A549 (cell line): ENCODE results near the gene APBB3. TPM values are rescaled to one million over a fixed set of nuclear protein-coding genes. Genes with fewer than 3 reads are reported as not detected.

Experiments
- ATAC-seq, 2 experiments: fragments of 200-7000 bp in 1 of 2; fragments of >200 bp in 1 of 2; cut with Nextera tagmentation in 1 of 2; cut with Tn5 transposase in 1 of 2; 3 replicates each; pipeline versions ENCODE4 v1.8.0 to v1.9.1; 2018 to 2020; ENCODE audit warnings: mild to moderate bottlenecking in 1 of 2, moderate library complexity in 1 of 2
- CTCF ChIA-PET: fragments of 300-600 bp; sonication (Branson Sonifier 250); formaldehyde crosslinking; extraction: SDS; loops from one replicate; lab custom pipeline; 2021; ENCODE audit warnings: antibody characterized with exemption, inconsistent platforms; lab: Yijun Ruan, JAX
- POLR2A ChIA-PET: fragments of 350-600 bp; formaldehyde crosslinking; extraction: SDS; loops from one replicate; lab custom pipeline; 2021; ENCODE audit warnings: antibody characterized with exemption, inconsistent platforms; lab: Yijun Ruan, JAX
- DNase-seq, 2 experiments: peaks; one replicate each; pipeline versions ENCODE4 v3.0.0 to v3.0.0-alpha.2; 2011 to 2016; ENCODE audit warnings: low read depth in 1 of 2, low spot score in 1 of 2
- FAIRE-seq: peaks from 2 replicates; lab custom pipeline; 2011; peaks lifted over from hg19 to GRCh38; lab: Jason Lieb, UNC
- H3K27ac ChIP-seq, 2 experiments: fragments of >200 bp; sonication (Bioruptor Twin); formaldehyde crosslinking; 3 replicates each; pipeline ENCODE4 v1.5.1; 2016 to 2017
- H3K4me1 ChIP-seq: fragments of >200 bp; sonication (Bioruptor Twin); formaldehyde crosslinking; 3 replicates; pipeline ENCODE4 v1.6.1; 2016
- H3K4me2 ChIP-seq: fragments of >200 bp; sonication (Bioruptor Twin); formaldehyde crosslinking; 3 replicates; pipeline ENCODE4 v1.6.1; 2016
- H3K4me3 ChIP-seq: fragments of >200 bp; sonication (Bioruptor Twin); formaldehyde crosslinking; 3 replicates; pipeline ENCODE4 v1.5.1; 2016
- H3K9me3 ChIP-seq: fragments of >200 bp; sonication (Bioruptor Twin); formaldehyde crosslinking; 3 replicates; pipeline ENCODE4 v1.6.1; 2016
- BHLHE40 ChIP-seq: IDR thresholded peaks from 2 replicates; pipeline ENCODE4 v1.6.1; 2012; ENCODE audit warnings: low read depth, low read length, inconsistent platforms
- CTCF ChIP-seq: fragments of >200 bp; sonication (Bioruptor Twin); formaldehyde crosslinking; IDR thresholded peaks from 3 replicates; pipeline ENCODE4 v1.5.1; 2016
- E2F6 ChIP-seq: IDR thresholded peaks from 2 replicates; pipeline ENCODE4 v1.6.1; 2012; ENCODE audit warnings: low read depth, borderline replicate concordance
- ELK1 ChIP-seq: fragments of 150-350 bp; IDR thresholded peaks from 2 replicates; pipeline ENCODE4 v1.6.1; 2014; ENCODE audit warnings: low read depth, mild to moderate bottlenecking, low read length
- HEYL ChIP-seq: fragments of 250-450 bp; sonication (Bioruptor Pico); IDR thresholded peaks from 2 replicates; pipeline ENCODE4 v1.8.0; 2021; ENCODE audit warnings: mild to moderate bottlenecking, moderate library complexity
- HMGXB4 ChIP-seq: fragments of 250-450 bp; sonication (Bioruptor Pico); IDR thresholded peaks from 2 replicates; pipeline ENCODE4 v1.5.0; 2021; ENCODE audit warnings: mild to moderate bottlenecking, moderate library complexity, borderline replicate concordance
- HOXA7 ChIP-seq: fragments of 250-450 bp; sonication (Bioruptor Pico); IDR thresholded peaks from 2 replicates; pipeline ENCODE4 v1.5.0; 2020; ENCODE audit warnings: mild to moderate bottlenecking, moderate library complexity
- MAFK ChIP-seq: fragments of 450-650 bp; IDR thresholded peaks from 2 replicates; pipeline ENCODE4 v1.6.1; 2014; ENCODE audit not compliant: partially characterized antibody
- MAX ChIP-seq: IDR thresholded peaks from 2 replicates; pipeline ENCODE4 v1.6.1; 2012
- MYC ChIP-seq: IDR thresholded peaks from 2 replicates; pipeline ENCODE4 v1.6.1; 2012; ENCODE audit warnings: mild to moderate bottlenecking, inconsistent platforms, low read length, improper control_type of control experiment, borderline replicate concordance
- NPAS2 ChIP-seq: fragments of 250-450 bp; sonication (Bioruptor Pico); IDR thresholded peaks from 2 replicates; pipeline ENCODE4 v1.8.0; 2022; ENCODE audit warnings: mild to moderate bottlenecking, moderate library complexity, borderline replicate concordance
- NR3C1 ChIP-seq: fragments of >200 bp; sonication (Bioruptor Twin); formaldehyde crosslinking; IDR thresholded peaks from 3 replicates; pipeline ENCODE4 v1.6.1; 2017
- POLR2A ChIP-seq: IDR thresholded peaks from 2 replicates; pipeline ENCODE4 v1.6.1; 2012; ENCODE audit warnings: mild to moderate bottlenecking, low read length
- POLR2AphosphoS2 ChIP-seq: conservative IDR thresholded peaks from 2 replicates; pipeline ENCODE4 v1.6.1; 2012; ENCODE audit warnings: low read length, improper control_type of control experiment, inconsistent platforms
- REST ChIP-seq: fragments of 200-600 bp; sonication (generic); IDR thresholded peaks from 2 replicates; pipeline ENCODE4 v1.6.1; 2016; ENCODE audit warnings: antibody characterized with exemption, mild to moderate bottlenecking, moderate library complexity
- RNF2 ChIP-seq: fragments of 200-600 bp; sonication (generic); IDR thresholded peaks from 2 replicates; pipeline ENCODE4 v1.6.1; 2016; ENCODE audit warnings: low read depth, mild to moderate bottlenecking, antibody characterized with exemption, moderate library complexity, borderline replicate concordance
- SREBF2 ChIP-seq: fragments of 450-650 bp; IDR thresholded peaks from 2 replicates; pipeline ENCODE4 v1.6.1; 2014; ENCODE audit warnings: mild to moderate bottlenecking, moderate library complexity
- ZSCAN20 ChIP-seq: fragments of 250-450 bp; sonication (Bioruptor Pico); IDR thresholded peaks from 2 replicates; pipeline ENCODE4 v1.8.0; 2022; ENCODE audit warnings: mild to moderate bottlenecking, moderate library complexity
- WGBS: methylation state at CpG from one replicate; pipeline ENCODE4 v1.1.6; 2017; ENCODE audit errors: missing lambda C conversion rate; 5-methylcytosine and 5-hydroxymethylcytosine counted together
- polyA plus RNA-seq, 4 experiments: library from polyadenylated mRNA; depleted of rRNA in 3 of 4; stranded (reverse); fragments of >200 nt; fragmentation: RNase III in 1 of 4; extraction: RNeasy Plus Mini Kit Qiagen cat#74134 plus additional on column Dnase treatment in 1 of 4; gene quantifications; 2 replicates in 3 of 4; 3 replicates in 1 of 4; pipeline ENCODE4 v1.2.3, GENCODE V29; 2011 to 2017

Gene APBB3
- polyA plus RNA-seq, 2 of the 4 experiments (the other 2 are of a cell fraction) = 9.4 to 11.7 TPM

GRCh38 chr5:140556438-140556837, 8.0 kb downstream of the APBB3 start:
- Histone ChIP-seq H3K4me2 (peak overlapping the region; percentile 86), H3K9me3 (no peaks in the 10 kb centered on the region), H3K4me1 (peaks cover 31% of the 10 kb centered on the region), H3K4me3 (peak overlapping the region; percentile 75)
- ChIA-PET POLR2A (interaction anchor here (2.5 to 2.9 kb wide), 2 partner anchors 9 to 91 kb away, joined by 32 read pairs; partner anchors contain the start of genes EIF4EBP3, IK and NDUFA2), CTCF (interaction anchor here (2.0 kb wide), 1 partner anchor 9 kb away, joined by 8 read pairs; the partner anchor contains the start of gene EIF4EBP3)
- WGBS = 4% methylated on average over 6 of the region's 6 CpGs
- no peak for FAIRE-seq
- no peak for DNase-seq
- TF ChIP-seq RNF2 (no peak), HOXA7 (no peak), MYC (no peak), NR3C1 (no peak), SREBF2 (no peak), MAX (no peak), HEYL (CRISPR knock-in tag) (no peak), CTCF (no peak), E2F6 (no peak), ELK1 (no peak), BHLHE40 (no peak), POLR2A (no peak), REST (no peak), ZSCAN20 (CRISPR knock-in tag) (no peak), POLR2AphosphoS2 (no peak), MAFK (no peak), HMGXB4 (CRISPR knock-in tag) (no peak), NPAS2 (CRISPR knock-in tag) (no peak)
- TF ChIP-seq, all 56 proteins: peak for 0
- no peak; a peak in 1 of 6 replicates for ATAC-seq
- peak overlapping the region; percentile 89 to 96 for H3K27ac ChIP-seq
